ENCODE measurements around the gene MIPEP.

DNA sequence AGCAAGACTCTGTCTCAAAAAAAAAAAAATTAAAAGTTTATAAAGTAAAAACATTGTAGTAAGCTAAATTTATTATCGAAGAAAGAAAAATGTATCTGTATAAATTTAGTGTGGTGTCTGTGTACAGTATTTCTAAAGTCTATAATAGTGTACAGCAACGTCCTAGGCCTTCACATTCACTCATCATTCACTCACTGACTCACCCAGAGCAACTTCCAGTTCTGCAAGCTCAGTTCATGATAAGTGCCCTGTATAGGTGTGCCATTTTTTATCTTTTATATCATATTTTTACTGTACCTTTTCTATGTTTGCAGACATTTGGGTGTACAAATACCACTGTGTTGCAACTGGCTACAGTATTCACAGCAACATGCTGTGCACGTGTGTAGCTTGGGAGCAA is 200.9 kb downstream of the MIPEP start:
- TF ChIP-seq, protein P1, sequence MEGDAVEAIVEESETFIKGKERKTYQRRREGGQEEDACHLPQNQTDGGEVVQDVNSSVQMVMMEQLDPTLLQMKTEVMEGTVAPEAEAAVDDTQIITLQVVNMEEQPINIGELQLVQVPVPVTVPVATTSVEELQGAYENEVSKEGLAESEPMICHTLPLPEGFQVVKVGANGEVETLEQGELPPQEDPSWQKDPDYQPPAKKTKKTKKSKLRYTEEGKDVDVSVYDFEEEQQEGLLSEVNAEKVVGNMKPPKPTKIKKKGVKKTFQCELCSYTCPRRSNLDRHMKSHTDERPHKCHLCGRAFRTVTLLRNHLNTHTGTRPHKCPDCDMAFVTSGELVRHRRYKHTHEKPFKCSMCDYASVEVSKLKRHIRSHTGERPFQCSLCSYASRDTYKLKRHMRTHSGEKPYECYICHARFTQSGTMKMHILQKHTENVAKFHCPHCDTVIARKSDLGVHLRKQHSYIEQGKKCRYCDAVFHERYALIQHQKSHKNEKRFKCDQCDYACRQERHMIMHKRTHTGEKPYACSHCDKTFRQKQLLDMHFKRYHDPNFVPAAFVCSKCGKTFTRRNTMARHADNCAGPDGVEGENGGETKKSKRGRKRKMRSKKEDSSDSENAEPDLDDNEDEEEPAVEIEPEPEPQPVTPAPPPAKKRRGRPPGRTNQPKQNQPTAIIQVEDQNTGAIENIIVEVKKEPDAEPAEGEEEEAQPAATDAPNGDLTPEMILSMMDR (IDR thresholded peaks at IDR 0.05; ENCODE audit: low read length) = no peak
- no peak for TF ChIP-seq EZH2 (IDR thresholded peaks at IDR 0.05; ENCODE audit: borderline replicate concordance, low read length)

Measured in OCI-LY1 (cell line).